Kidney (tissue), 14 donors: ENCODE data around the gene SH3GL2. TPM values are rescaled to one million over a fixed set of nuclear protein-coding genes. Genes with fewer than 3 reads are reported as not detected.

Experiments used
- DNase-seq, 5 donors: peaks; one replicate each; pipeline ENCODE4 v3.0.0-alpha.2; 2013 to 2020
- FAIRE-seq: peaks from 2 replicates; lab custom pipeline; 2012; peaks lifted over from hg19 to GRCh38; lab: Jason Lieb, UNC
- H3K27ac ChIP-seq, 2 donors: one replicate each; pipeline ENCODE4 v1.7.0; 2013; ENCODE audit warnings: low read depth in 2 of 2, low read length in 2 of 2, inconsistent platforms in 1 of 2
- H3K27me3 ChIP-seq: one replicate; pipeline ENCODE4 v1.7.1; 2013; ENCODE audit warnings: low read length, inconsistent platforms; ENCODE audit not compliant: control insufficient read depth, insufficient read depth
- H3K36me3 ChIP-seq, 3 donors: one replicate each; pipeline versions ENCODE4 v1.7.0 to v1.7.1; 2013; ENCODE audit warnings: low read length in 3 of 3, control low read depth in 1 of 3, inconsistent platforms in 1 of 3; ENCODE audit not compliant: insufficient read depth in 3 of 3, control insufficient read depth in 2 of 3
- H3K4me1 ChIP-seq, 3 donors: one replicate each; pipeline versions ENCODE4 v1.7.0 to v1.7.1; 2013; ENCODE audit warnings: low read length in 3 of 3, inconsistent platforms in 1 of 3, low read depth in 1 of 3; ENCODE audit not compliant: control insufficient read depth in 2 of 3, insufficient read depth in 2 of 3
- H3K4me3 ChIP-seq, 3 donors: one replicate each; pipeline versions ENCODE4 v1.7.0 to v1.8.1; 2013; ENCODE audit warnings: low read length in 3 of 3, control low read depth in 1 of 3, inconsistent platforms in 1 of 3
- H3K9ac ChIP-seq, 3 donors: one replicate each; pipeline versions ENCODE4 v1.7.0 to v1.7.1; 2013; ENCODE audit warnings: low read length in 3 of 3, control low read depth in 1 of 3, inconsistent platforms in 1 of 3
- H3K9me3 ChIP-seq, 3 donors: one replicate each; pipeline versions ENCODE4 v1.7.0 to v1.7.1; 2013; ENCODE audit warnings: low read length in 3 of 3, control low read depth in 1 of 3, inconsistent platforms in 1 of 3; ENCODE audit not compliant: control insufficient read depth in 2 of 3, insufficient read depth in 1 of 3
- intact Hi-C: fragments of 100-400 bp; cut with DNase I; formaldehyde crosslinking; loops from one replicate; pipeline ENCODE4 v1.11.1; 2022
- polyA plus RNA-seq: library from polyadenylated mRNA; stranded (reverse); fragments of 350-450 nt; fragmentation: Illumina TruSeq; extraction: RNeasy Lipid Tissue Mini Kit (QIAGEN cat#74804); gene quantifications from one replicate; pipeline ENCODE4 v1.2.3, GENCODE V29; 2014; ENCODE audit warnings: low read depth, low replicate concordance; ENCODE audit not compliant: insufficient read depth
- total RNA-seq: library from RNA; stranded (reverse); fragmentation: NEBNext Ultra II Directional; extraction: Animal tissue kit (Norgen Biotek cat#: 25700); gene quantifications from one replicate; pipeline ENCODE4 v1.2.1, GENCODE V29; 2021
- TF ChIP-seq, protein P1 (sequence below): IDR thresholded peaks from 3 replicates; pipeline ENCODE4 v1.5.1; 2012; ENCODE audit warnings: mild to moderate bottlenecking, moderate library complexity, borderline replicate concordance; ENCODE audit not compliant: insufficient read depth; ENCODE audit errors: extremely low read depth
- donor health status: control.
- donor health status: control.
- donor health status: control.
- donor health status: control.
- donor health status: control.
- donor health status: DM: yes; HTN: yes; CAD: no.
- donor health status: Normal renal cell carcinoma (clear cell type).

Gene SH3GL2
- total and polyA plus RNA-seq, 2 donors from 2014 or later, result 3.1 to 20.0 TPM

DNA sequence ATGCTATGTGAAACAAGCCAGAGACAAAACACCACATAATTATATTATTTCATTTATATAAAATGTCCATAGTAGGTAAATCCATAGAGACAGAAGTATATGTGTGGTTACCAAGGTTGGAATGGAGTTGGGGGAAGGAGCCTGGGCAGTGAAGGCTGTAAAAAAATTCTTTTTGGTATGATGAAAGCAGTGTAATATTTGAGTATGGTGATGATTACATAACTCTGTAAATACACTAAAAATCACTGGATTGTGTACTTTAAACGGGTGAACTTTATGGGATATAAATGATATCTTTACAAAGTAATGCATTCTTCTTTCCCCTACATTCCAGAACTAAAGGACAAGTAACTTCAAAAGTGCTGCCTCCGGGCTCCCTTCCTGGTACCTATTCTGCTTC, 155.8 kb downstream of the SH3GL2 start:
- intact Hi-C loops, result no loop called here
- Histone ChIP-seq H3K27ac (no peak overlapping the region), H3K36me3 (no peaks in the 10 kb centered on the region), H3K4me1 (no peaks in the 10 kb centered on the region), H3K9me3 (no peaks in the 10 kb centered on the region), H3K27me3 (no peaks in the 10 kb centered on the region), H3K9ac (no peak overlapping the region), H3K4me3 (no peak overlapping the region)
- FAIRE-seq (no peak), DNase-seq (no peak)
- TF ChIP-seq, protein P1, sequence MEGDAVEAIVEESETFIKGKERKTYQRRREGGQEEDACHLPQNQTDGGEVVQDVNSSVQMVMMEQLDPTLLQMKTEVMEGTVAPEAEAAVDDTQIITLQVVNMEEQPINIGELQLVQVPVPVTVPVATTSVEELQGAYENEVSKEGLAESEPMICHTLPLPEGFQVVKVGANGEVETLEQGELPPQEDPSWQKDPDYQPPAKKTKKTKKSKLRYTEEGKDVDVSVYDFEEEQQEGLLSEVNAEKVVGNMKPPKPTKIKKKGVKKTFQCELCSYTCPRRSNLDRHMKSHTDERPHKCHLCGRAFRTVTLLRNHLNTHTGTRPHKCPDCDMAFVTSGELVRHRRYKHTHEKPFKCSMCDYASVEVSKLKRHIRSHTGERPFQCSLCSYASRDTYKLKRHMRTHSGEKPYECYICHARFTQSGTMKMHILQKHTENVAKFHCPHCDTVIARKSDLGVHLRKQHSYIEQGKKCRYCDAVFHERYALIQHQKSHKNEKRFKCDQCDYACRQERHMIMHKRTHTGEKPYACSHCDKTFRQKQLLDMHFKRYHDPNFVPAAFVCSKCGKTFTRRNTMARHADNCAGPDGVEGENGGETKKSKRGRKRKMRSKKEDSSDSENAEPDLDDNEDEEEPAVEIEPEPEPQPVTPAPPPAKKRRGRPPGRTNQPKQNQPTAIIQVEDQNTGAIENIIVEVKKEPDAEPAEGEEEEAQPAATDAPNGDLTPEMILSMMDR, result no peak

DNA sequence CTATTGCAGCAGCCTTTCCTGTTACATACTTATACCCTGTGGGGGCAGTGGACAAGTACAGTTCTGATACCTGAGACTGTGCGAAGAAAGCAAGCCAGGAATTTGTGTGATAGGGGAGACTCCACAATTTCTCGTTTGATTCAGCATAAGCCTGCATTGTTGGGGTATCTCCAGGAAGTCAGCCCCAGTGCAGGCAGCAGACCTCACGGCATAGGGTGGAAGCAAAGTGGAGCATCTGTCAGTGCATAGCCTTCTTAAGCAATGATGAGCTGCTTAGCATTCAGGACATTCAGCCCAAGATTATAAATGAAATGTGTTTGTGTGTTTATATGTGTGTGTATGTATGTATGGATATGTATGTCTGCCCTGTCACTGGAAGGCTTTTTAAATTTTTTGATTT, 157.0 kb downstream of the SH3GL2 start:
- TF ChIP-seq, protein P1, result no peak
- H3K9ac ChIP-seq, result no peak overlapping the region
- H3K4me1 ChIP-seq, result no peaks in the 10 kb centered on the region
- intact Hi-C loops, result no loop called here
- no peaks in the 10 kb centered on the region for H3K36me3 ChIP-seq
- DNase-seq, result no peak
- no peaks in the 10 kb centered on the region for H3K27me3 ChIP-seq
- no peak overlapping the region for H3K27ac ChIP-seq
- no peak overlapping the region for H3K4me3 ChIP-seq
- no peaks in the 10 kb centered on the region for H3K9me3 ChIP-seq
- no peak for FAIRE-seq

DNA sequence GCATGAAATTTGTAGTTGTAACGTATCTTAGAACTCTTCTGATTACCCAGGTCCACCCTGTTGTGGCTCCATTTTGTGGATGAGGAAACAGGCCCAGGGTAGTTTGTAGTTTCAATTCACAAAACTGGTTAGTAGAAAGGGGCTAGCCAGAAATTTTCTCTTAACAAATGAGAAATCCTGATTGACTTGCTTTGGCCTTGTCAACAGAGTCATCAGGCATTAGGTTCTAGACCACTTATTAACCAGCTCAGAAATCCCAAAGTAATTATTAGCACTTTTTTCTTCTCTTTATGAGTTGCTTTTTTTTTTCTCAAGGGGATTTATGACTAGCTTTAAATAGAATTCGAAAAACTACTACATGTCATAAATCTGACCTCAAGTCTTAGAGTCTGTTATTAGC, 160.2 kb downstream of the SH3GL2 start:
- no peak overlapping the region for H3K27ac ChIP-seq
- H3K4me3 ChIP-seq, result no peak overlapping the region
- H3K9me3 ChIP-seq, result no peaks in the 10 kb centered on the region
- intact Hi-C loops, result no loop called here
- H3K27me3 ChIP-seq, result no peaks in the 10 kb centered on the region
- no peaks in the 10 kb centered on the region for H3K36me3 ChIP-seq
- FAIRE-seq (no peak), DNase-seq (no peak)
- H3K9ac ChIP-seq, result no peak overlapping the region
- H3K4me1 ChIP-seq, result no peaks in the 10 kb centered on the region
- TF ChIP-seq, protein P1, result no peak

DNA sequence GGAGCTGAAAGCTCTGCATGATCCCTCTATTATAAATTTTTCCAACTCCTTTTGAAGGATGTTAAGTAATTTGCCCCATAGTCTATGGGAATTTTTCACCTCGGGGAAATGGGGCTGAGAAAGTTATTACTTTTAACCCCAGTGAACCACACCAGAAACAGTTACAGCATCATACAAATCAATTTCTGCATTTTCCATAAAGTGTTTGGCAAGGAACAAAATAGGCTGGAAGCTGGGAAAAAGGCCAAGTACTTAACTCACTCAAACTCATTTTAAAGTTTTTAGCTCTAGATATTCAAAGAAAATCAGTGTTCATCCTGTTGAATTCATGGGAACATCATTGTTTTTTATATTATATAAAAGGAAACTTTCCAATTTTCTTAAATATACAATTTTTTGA, 160.9 kb downstream of the SH3GL2 start:
- H3K36me3 ChIP-seq, result no peaks in the 10 kb centered on the region
- DNase-seq (peak in 2 of 5 donors; percentile 31 to 39), FAIRE-seq (no peak)
- H3K9me3 ChIP-seq, result no peaks in the 10 kb centered on the region
- no peak overlapping the region for H3K4me3 ChIP-seq
- TF ChIP-seq, protein P1, result no peak
- H3K4me1 ChIP-seq, result no peaks in the 10 kb centered on the region
- H3K27me3 ChIP-seq, result no peaks in the 10 kb centered on the region
- H3K9ac ChIP-seq, result no peak overlapping the region
- intact Hi-C loops, result no loop called here
- H3K27ac ChIP-seq, result no peak overlapping the region
